ENCODE measurements around the gene EEF2K. TPM values are rescaled to one million over a fixed set of nuclear protein-coding genes. Genes with fewer than 3 reads are reported as not detected.
A peak's percentile ranks its signal among the peaks of the same experiment; 100 is the strongest.

The EEF2K gene
- total and polyA plus RNA-seq, 2 of the 13 experiments (the other 11 are each of a cell fraction or from before 2014, with no cell fraction given), result 22.0 to 23.8 TPM

GRCh38 chr16:22192261-22193062, 13.6 kb upstream of the EEF2K start (continued):
- TF ChIP-seq ZBTB42 (CRISPR knock-in tag; IDR thresholded peaks at IDR 0.05) (no peak), ZSCAN20 (CRISPR knock-in tag; IDR thresholded peaks at IDR 0.05; ENCODE audit: borderline replicate concordance) (0 out of 2 replicates have a peak, but pooled peaks have one; percentile 72), DZIP1 (CRISPR knock-in tag; IDR thresholded peaks at IDR 0.05) (no peak), POLR2AphosphoS2 (IDR thresholded peaks at IDR 0.05; ENCODE audit: low read depth, low read length) (no peak), BCLAF1 (IDR thresholded peaks at IDR 0.05) (no peak), TERF1 (CRISPR knock-in tag; IDR thresholded peaks at IDR 0.05) (no peak), ZNF451 (CRISPR knock-in tag; IDR thresholded peaks at IDR 0.05) (peak; percentile 79; the same call in 1 of the 2 replicates), ZNF557 (CRISPR knock-in tag; IDR thresholded peaks at IDR 0.05) (peak; percentile 83), HNF4A (CRISPR knock-in tag; IDR thresholded peaks at IDR 0.05) (peak; percentile 93), ZNF160 (CRISPR knock-in tag; IDR thresholded peaks at IDR 0.05) (peak; percentile 64; the same call in 1 of the 2 replicates), ZNF614 (CRISPR knock-in tag; IDR thresholded peaks at IDR 0.05; ENCODE audit: borderline replicate concordance) (peak; percentile 96), SP2 (CRISPR knock-in tag; IDR thresholded peaks at IDR 0.05) (0 out of 2 replicates have a peak, but pooled peaks have one; percentile 6), FOSL1 (CRISPR knock-in tag; IDR thresholded peaks at IDR 0.05; ENCODE audit: borderline replicate concordance) (no peak), FOXC1 (CRISPR knock-in tag; IDR thresholded peaks at IDR 0.05; ENCODE audit: borderline replicate concordance) (peak; percentile 75; the same call in 1 of the 2 replicates)
- TF ChIP-seq, protein P1, sequence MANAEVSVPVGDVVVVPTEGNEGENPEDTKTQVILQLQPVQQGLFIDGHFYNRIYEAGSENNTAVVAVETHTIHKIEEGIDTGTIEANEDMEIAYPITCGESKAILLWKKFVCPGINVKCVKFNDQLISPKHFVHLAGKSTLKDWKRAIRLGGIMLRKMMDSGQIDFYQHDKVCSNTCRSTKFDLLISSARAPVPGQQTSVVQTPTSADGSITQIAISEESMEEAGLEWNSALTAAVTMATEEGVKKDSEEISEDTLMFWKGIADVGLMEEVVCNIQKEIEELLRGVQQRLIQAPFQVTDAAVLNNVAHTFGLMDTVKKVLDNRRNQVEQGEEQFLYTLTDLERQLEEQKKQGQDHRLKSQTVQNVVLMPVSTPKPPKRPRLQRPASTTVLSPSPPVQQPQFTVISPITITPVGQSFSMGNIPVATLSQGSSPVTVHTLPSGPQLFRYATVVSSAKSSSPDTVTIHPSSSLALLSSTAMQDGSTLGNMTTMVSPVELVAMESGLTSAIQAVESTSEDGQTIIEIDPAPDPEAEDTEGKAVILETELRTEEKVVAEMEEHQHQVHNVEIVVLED (CRISPR knock-in tag; IDR thresholded peaks at IDR 0.05; ENCODE audit: borderline replicate concordance), result peak; percentile 39; the same call in 1 of the 2 replicates
- TF ChIP-seq, protein P2, sequence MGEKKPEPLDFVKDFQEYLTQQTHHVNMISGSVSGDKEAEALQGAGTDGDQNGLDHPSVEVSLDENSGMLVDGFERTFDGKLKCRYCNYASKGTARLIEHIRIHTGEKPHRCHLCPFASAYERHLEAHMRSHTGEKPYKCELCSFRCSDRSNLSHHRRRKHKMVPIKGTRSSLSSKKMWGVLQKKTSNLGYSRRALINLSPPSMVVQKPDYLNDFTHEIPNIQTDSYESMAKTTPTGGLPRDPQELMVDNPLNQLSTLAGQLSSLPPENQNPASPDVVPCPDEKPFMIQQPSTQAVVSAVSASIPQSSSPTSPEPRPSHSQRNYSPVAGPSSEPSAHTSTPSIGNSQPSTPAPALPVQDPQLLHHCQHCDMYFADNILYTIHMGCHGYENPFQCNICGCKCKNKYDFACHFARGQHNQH (CRISPR knock-in tag; IDR thresholded peaks at IDR 0.05), result peak; percentile 98
- TF ChIP-seq, protein P3, sequence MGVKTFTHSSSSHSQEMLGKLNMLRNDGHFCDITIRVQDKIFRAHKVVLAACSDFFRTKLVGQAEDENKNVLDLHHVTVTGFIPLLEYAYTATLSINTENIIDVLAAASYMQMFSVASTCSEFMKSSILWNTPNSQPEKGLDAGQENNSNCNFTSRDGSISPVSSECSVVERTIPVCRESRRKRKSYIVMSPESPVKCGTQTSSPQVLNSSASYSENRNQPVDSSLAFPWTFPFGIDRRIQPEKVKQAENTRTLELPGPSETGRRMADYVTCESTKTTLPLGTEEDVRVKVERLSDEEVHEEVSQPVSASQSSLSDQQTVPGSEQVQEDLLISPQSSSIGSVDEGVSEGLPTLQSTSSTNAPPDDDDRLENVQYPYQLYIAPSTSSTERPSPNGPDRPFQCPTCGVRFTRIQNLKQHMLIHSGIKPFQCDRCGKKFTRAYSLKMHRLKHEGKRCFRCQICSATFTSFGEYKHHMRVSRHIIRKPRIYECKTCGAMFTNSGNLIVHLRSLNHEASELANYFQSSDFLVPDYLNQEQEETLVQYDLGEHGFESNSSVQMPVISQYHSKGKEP (CRISPR knock-in tag; IDR thresholded peaks at IDR 0.05), result no peak

All from HepG2 (cell line).